ENCODE measurements around the gene POP4.
"Not testable (repeated sequence)": the region's sequence is repeated elsewhere in the genome, so short reads cannot be mapped to it uniquely, and the experiment has no call there.

Gene POP4, protein sequence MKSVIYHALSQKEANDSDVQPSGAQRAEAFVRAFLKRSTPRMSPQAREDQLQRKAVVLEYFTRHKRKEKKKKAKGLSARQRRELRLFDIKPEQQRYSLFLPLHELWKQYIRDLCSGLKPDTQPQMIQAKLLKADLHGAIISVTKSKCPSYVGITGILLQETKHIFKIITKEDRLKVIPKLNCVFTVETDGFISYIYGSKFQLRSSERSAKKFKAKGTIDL

DNA sequence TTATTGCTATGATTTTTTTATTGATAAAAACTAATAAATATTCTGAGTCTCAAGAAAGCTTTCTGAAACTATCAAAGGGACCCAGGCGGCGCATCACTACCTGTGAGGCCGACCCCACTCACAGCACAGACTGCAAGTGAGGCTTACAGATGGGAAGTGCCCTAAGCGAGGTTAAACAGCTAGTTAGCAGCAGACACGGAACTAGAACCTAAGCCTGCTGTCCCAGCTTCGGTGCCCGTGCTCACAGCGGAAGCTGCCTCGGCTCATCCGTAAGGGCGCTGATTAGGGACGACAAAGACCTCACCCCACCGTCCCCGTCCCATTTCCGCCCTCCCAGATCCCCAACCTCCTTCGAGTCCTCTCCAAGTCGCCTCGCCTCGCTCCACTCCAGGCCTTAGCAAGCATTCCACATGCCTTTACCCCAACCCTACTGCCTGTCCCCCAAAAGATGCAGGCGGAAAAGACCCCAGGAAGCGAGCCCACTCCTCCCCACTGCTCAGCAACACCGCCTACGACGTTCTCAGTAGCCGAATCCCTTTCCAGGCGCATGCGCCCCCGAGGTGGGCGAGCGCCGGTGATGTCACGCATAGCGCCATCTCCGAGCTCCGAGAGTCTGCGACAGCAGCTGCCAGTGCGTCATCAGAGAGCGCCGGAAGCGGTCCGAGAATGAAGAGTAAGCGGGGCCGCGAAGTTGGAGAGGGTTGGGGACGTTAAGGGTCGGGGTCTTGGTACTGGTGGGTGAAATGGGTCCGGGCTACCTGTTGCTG lies at the start of gene POP4:
Gene POP4, plus strand, starts transcription at position 631 of the 767 bp plus-strand sequence. Its CDS starts 36 bp downstream, at position 667.
- Histone ChIP-seq H3K4me3 (ENCODE audit: low read depth, low read length) (peak within 1 kb of the TSS; percentile 100), H3K9ac (ENCODE audit: low read depth, low read length) (peak within 1 kb of the TSS; percentile 98), H3K27me3 (ENCODE audit: control insufficient read depth, insufficient read depth, low read length) (no peaks in the 10 kb centered on the region), H3K4me1 (ENCODE audit: control insufficient read depth, insufficient read depth, low read length) (peaks cover 9% of the 10 kb centered on the region), H3K9me3 (ENCODE audit: control insufficient read depth, insufficient read depth, low read length) (no peaks in the 10 kb centered on the region), H3K36me3 (ENCODE audit: control insufficient read depth, insufficient read depth, low read length) (no peaks in the 10 kb centered on the region)

DNA sequence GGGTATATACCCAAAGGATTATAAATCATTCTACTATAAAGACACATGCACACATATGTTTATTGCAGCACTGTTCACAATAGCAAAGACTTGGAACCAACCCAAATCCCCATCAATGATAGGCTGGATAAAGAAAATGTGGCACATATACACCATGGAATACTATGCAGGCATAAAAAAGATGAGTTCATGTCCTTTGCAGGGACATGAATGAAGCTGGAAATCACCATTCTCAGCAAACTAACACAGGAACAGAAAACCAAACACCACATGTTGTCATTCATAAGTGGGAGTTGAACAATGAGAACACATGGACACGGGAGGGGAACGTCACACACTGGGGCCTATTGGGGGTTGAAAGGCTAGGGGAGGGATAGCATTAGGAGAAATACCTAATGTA lies 47.0 kb upstream of the POP4 start:
- H3K9me3 ChIP-seq (ENCODE audit: control insufficient read depth, insufficient read depth, low read length); H3K36me3 ChIP-seq (ENCODE audit: control insufficient read depth, insufficient read depth, low read length); H3K9ac ChIP-seq (ENCODE audit: low read depth, low read length); H3K4me3 ChIP-seq (ENCODE audit: low read depth, low read length); H3K4me1 ChIP-seq (ENCODE audit: control insufficient read depth, insufficient read depth, low read length); H3K27me3 ChIP-seq (ENCODE audit: control insufficient read depth, insufficient read depth, low read length): not testable (repeated sequence)

DNA sequence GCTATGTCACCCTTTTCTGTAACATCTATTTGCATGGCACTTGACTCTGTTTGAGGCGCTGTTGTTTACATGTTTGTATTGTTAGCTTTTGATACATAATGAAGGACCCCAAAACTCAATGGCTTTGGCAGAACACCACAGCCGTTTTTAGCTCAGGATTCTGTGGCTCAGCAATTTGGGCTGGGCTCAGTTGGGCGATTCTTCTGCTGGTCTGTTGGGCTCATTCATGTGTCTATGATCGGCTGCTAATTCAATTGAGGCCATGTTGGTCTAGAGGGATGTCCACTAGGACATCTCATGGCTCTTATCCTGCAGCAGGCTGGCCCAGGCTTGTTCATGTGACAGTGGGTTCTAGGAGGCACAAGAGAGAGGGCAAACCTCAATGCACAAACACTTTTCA lies 46.3 kb upstream of the POP4 start:
- Histone ChIP-seq H3K36me3 (ENCODE audit: control insufficient read depth, insufficient read depth, low read length) (no peaks in the 10 kb centered on the region), H3K9ac (ENCODE audit: low read depth, low read length) (no peak overlapping the region), H3K27me3 (ENCODE audit: control insufficient read depth, insufficient read depth, low read length) (no peaks in the 10 kb centered on the region), H3K4me3 (ENCODE audit: low read depth, low read length) (no peak overlapping the region), H3K4me1 (ENCODE audit: control insufficient read depth, insufficient read depth, low read length) (no peaks in the 10 kb centered on the region), H3K9me3 (ENCODE audit: control insufficient read depth, insufficient read depth, low read length) (no peaks in the 10 kb centered on the region)

DNA sequence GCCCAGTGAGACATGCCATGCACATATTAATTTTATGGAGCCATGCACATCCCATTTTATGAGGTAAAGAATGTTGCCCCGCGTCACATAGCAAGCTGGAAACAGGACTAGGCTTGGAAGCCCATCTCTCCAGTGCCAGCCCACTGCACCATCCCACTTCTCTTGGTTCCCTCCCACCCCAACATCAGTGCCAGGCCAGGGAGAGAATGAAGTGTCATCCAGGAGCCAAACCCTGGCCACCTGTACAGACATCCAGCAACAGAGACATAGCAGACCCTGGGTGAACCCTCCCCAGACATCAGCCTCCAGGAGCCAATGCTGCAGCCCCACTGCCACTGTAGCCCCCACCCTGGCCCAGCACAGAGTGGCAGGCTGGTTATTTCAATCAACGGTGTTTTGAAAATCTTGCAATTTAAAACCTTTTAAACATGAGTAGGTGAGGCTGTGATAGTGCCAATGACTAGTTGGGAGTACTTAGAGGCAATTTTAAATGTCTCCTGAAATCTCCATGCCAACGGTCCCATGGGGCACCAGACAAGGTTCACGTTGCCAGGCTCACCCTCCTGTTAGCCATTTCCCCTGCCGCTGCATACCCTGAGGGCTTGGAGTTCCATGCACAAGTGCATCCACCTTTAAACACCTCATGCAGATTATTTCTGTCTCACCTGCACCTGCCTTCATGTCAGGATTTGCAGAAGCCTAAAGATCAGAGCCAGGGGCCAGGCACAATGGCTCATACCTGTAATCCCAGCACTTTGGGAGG lies 45.6 kb upstream of the POP4 start:
- no peaks in the 10 kb centered on the region for H3K27me3 ChIP-seq (ENCODE audit: control insufficient read depth, insufficient read depth, low read length)
- H3K4me3 ChIP-seq (ENCODE audit: low read depth, low read length): no peak overlapping the region
- H3K9me3 ChIP-seq (ENCODE audit: control insufficient read depth, insufficient read depth, low read length): no peaks in the 10 kb centered on the region
- no peak overlapping the region for H3K9ac ChIP-seq (ENCODE audit: low read depth, low read length)
- no peaks in the 10 kb centered on the region for H3K36me3 ChIP-seq (ENCODE audit: control insufficient read depth, insufficient read depth, low read length)
- H3K4me1 ChIP-seq (ENCODE audit: control insufficient read depth, insufficient read depth, low read length): no peaks in the 10 kb centered on the region

DNA sequence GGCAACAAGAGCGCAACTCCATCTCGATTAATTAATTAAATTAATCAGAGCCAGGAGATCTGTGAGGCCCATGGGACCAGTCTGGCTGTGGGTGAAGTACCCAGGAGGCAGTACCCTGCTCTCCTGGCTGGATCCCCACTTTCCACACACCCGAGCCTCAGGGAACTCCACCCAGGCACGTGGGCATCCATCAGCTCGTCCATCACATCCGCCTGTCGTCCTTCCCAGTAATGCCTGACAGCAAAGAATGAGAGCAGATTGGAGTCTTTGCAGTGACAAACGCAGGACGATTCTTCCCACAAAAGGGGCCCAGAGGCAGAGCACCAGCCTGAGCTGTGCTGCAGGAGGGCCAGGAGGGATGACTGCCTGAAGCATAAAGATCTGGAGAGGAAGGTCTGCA lies 44.5 kb upstream of the POP4 start:
- Histone ChIP-seq H3K4me3 (ENCODE audit: low read depth, low read length) (no peak overlapping the region), H3K36me3 (ENCODE audit: control insufficient read depth, insufficient read depth, low read length) (no peaks in the 10 kb centered on the region), H3K9me3 (ENCODE audit: control insufficient read depth, insufficient read depth, low read length) (no peaks in the 10 kb centered on the region), H3K4me1 (ENCODE audit: control insufficient read depth, insufficient read depth, low read length) (no peaks in the 10 kb centered on the region), H3K27me3 (ENCODE audit: control insufficient read depth, insufficient read depth, low read length) (no peaks in the 10 kb centered on the region), H3K9ac (ENCODE audit: low read depth, low read length) (no peak overlapping the region)

DNA sequence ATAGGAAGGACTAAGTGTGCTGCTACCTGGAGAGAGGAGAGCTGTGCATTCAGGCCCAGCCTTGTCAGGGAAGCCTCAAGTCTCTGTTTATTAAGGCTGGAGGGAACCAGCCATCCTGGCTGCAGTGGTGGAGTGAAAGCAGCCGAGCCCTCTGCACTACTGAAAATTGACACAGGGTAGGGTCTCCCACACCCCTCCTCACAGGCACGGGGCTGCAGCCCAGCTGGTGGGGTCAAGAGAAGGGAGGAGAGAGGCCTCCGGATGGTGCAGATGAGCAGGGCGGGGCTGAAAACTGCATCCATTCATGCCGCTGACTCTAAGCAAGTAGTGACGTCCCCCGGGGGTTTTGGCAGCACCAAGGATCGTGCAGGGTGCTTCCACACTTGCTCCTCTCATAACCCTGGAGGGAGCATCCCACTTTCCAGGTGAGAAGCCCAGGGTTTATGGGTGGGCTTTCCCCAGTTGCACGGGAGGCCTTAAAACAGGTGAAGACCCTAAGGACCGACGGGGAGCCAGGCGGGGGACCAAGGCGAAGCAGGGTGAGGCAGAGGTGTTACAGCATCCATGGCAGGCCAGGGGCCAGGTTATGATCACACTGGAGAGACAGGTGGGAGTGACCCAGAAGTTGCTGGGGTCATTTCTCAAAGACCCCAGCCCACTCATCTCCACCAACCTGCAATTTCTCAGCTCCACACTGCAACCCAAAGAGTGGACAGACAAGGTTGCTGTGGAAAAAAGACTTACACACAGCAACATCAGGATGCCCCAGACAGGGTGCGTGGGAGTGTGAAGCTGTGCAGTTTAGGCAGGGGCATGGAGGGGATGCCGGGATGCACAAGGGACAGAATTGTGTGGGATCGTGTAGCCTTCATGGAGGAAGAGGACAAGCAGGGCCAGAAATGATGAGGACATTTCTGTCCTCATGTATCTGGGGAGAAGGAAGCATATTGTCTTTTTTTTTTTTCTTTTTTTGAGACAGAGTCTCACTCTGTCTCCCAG lies 43.5 kb upstream of the POP4 start:
- Histone ChIP-seq H3K27me3 (ENCODE audit: control insufficient read depth, insufficient read depth, low read length) (no peaks in the 10 kb centered on the region), H3K9me3 (ENCODE audit: control insufficient read depth, insufficient read depth, low read length) (no peaks in the 10 kb centered on the region), H3K4me1 (ENCODE audit: control insufficient read depth, insufficient read depth, low read length) (no peaks in the 10 kb centered on the region), H3K36me3 (ENCODE audit: control insufficient read depth, insufficient read depth, low read length) (no peaks in the 10 kb centered on the region), H3K9ac (ENCODE audit: low read depth, low read length) (no peak overlapping the region), H3K4me3 (ENCODE audit: low read depth, low read length) (no peak overlapping the region)

DNA sequence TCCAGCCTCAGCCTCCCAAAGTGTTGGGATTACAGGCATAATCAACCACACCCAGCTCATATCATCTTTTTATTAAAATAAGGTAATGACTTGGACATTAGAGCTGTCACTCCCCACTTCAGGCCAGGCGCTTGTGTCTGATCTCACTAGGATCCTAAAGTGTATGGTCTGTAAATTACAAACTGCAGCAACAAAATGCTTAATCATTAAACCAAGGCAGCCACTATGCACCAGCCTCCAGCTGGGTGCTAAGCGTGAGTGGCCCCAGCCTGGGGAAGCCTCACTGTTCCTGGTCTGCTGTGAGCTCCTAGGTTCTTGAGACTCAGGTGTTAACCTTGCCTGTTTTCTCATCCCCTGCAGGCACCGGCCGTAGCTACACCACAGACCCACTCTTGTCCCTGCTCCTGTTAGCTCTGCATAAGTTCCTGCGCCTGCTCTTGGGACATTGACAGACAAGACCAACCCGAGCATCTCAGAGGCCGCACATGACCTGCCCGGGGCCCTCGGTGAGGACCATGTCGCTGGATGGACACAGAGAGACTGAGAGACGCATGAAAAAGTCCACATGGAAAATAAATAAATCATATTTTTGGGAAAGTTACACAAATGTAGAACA lies 42.5 kb upstream of the POP4 start:
- H3K27me3 ChIP-seq (ENCODE audit: control insufficient read depth, insufficient read depth, low read length): no peaks in the 10 kb centered on the region
- no peaks in the 10 kb centered on the region for H3K36me3 ChIP-seq (ENCODE audit: control insufficient read depth, insufficient read depth, low read length)
- H3K9ac ChIP-seq (ENCODE audit: low read depth, low read length): no peak overlapping the region
- H3K4me1 ChIP-seq (ENCODE audit: control insufficient read depth, insufficient read depth, low read length): no peaks in the 10 kb centered on the region
- no peaks in the 10 kb centered on the region for H3K9me3 ChIP-seq (ENCODE audit: control insufficient read depth, insufficient read depth, low read length)
- no peak overlapping the region for H3K4me3 ChIP-seq (ENCODE audit: low read depth, low read length)

DNA sequence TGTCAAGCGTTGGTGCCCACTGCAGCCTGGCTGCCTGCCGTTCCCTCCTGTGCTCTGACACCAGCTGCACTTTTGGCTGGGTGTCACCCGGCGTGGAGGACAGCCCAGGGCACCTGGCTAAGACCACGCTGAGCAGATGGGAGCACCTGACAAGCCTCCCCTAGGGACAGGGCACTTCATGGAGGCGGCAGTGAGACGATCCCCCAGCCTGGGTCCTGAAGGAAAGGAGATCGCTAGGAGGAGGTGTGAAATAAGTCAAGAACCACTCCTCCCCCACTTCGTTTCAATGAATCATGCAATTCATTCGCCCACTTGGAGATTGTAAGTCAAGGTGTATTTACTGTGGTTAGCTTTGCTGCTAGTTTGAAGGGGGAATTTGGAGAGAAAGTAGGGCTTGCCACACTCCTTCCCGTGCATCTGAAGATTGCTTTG lies 41.5 kb upstream of the POP4 start:
- H3K36me3 ChIP-seq (ENCODE audit: control insufficient read depth, insufficient read depth, low read length): no peaks in the 10 kb centered on the region
- no peaks in the 10 kb centered on the region for H3K27me3 ChIP-seq (ENCODE audit: control insufficient read depth, insufficient read depth, low read length)
- H3K9me3 ChIP-seq (ENCODE audit: control insufficient read depth, insufficient read depth, low read length): no peaks in the 10 kb centered on the region
- no peaks in the 10 kb centered on the region for H3K4me1 ChIP-seq (ENCODE audit: control insufficient read depth, insufficient read depth, low read length)
- H3K9ac ChIP-seq (ENCODE audit: low read depth, low read length): no peak overlapping the region
- no peak overlapping the region for H3K4me3 ChIP-seq (ENCODE audit: low read depth, low read length)

DNA sequence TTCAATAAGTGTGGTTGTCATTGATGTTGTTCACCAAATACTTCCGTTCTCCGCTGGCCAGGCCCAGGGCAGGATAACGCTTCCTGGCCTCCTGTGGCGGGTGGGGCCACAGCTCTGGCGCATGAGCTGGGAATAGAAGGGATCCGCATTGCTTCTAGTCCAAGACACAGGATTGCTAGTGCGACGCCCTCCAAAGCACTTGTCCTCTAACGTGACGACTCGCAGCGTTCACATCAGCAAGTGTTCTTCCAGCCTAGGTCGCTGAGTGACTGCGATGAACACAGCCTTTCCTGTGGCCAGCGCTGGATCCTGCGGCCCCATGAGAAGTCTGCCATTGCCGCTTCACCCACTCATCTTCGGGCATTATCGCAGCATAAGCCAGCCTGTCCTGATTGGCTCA lies 40.9 kb upstream of the POP4 start:
- H3K36me3 ChIP-seq (ENCODE audit: control insufficient read depth, insufficient read depth, low read length): no peaks in the 10 kb centered on the region
- no peak overlapping the region for H3K9ac ChIP-seq (ENCODE audit: low read depth, low read length)
- H3K9me3 ChIP-seq (ENCODE audit: control insufficient read depth, insufficient read depth, low read length): no peaks in the 10 kb centered on the region
- H3K4me3 ChIP-seq (ENCODE audit: low read depth, low read length): no peak overlapping the region
- H3K27me3 ChIP-seq (ENCODE audit: control insufficient read depth, insufficient read depth, low read length): no peaks in the 10 kb centered on the region
- no peaks in the 10 kb centered on the region for H3K4me1 ChIP-seq (ENCODE audit: control insufficient read depth, insufficient read depth, low read length)

DNA sequence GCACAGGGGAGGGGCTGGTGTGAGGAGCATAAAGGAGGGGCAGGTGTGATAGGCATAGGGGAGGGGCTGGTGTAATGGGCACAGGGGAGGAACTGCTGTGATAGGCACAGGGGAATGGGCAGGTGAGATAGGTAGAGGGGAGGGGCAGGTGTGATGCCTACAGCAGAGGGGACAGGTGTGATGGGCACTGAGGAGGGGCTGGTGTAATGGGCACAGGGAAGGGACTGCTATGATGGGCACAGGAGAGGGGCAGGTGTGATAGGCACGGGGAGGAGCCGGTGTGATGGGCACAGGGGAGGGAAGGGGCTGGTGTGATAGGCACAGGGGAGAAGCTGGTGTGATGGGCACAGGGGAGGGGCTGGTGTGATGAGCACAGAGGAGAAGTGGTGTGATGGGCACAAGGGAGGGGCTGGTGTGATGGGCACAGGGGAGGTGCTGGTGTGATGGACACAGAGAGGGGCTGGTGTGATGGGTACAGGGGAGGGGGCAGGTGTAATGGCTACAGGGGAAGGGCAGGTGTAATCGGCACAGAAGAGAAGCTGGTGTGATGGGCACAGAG lies 39.5 kb upstream of the POP4 start:
- Histone ChIP-seq H3K4me3 (ENCODE audit: low read depth, low read length) (no peak overlapping the region), H3K4me1 (ENCODE audit: control insufficient read depth, insufficient read depth, low read length) (no peaks in the 10 kb centered on the region), H3K9ac (ENCODE audit: low read depth, low read length) (no peak overlapping the region), H3K9me3 (ENCODE audit: control insufficient read depth, insufficient read depth, low read length) (no peaks in the 10 kb centered on the region), H3K36me3 (ENCODE audit: control insufficient read depth, insufficient read depth, low read length) (no peaks in the 10 kb centered on the region), H3K27me3 (ENCODE audit: control insufficient read depth, insufficient read depth, low read length) (no peaks in the 10 kb centered on the region)

All from iPS-15b (cell line).